ENCODE results near the gene COQ4. TPM values are rescaled to one million over a fixed set of nuclear protein-coding genes. Genes with fewer than 3 reads are reported as not detected.
"Not testable (repeated sequence)": the region's sequence is repeated elsewhere in the genome, so short reads cannot be mapped to it uniquely, and the experiment has no call there.

The COQ4 gene
- total RNA-seq, 1 experiment from 2014 or later = 45.8 TPM

DNA sequence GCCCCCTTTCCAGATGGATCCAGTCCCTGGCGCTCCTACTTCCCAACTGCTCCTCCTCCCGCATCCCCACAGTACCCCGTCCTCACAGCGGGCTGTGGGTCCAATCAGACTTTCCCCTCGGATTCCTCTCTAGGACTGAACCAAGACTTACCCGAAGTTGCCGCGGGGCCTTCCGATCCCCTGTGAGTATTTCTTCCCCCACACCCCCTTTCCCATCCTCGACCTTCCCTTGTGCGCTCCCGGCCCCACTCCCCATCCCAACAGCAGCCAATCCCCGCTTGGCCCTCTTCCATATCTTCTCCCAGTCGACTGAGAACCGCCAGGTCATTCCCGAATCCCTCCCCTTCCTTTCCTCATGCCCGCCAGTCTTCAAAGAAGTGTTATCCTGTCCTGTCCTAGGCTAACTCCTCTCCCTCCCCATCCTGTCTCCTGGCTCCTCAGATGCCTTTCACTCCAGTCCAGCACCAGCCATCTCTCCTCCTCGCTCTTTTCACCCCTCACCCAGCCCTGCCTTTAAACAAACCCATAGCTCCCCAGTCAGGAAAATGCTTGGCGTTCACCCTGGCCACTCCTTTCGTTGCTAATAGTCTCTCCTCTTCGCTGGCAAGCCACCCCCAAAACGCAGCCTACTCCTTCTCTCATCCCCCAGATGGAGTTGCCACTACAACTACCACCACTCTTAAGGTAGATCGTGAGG is 45.9 kb upstream of the COQ4 start:
- RAD21 ChIA-PET (ENCODE audit: low non-redundant PET in 1 of 2, low total read pairs in 2 of 2, uncharacterized antibody in 2 of 2, unreplicated experiment in 2 of 2) = interaction anchor here in 1 of 2 experiments (0.9 kb wide), 1 partner anchor 18 kb away, joined by 3 read pairs; no protein-coding TSS in a partner anchor
- no peaks in the 10 kb centered on the region for H3K9me2 ChIP-seq (ENCODE audit: insufficient read depth)
- no peaks in the 10 kb centered on the region for H4K20me1 ChIP-seq (ENCODE audit: insufficient read depth)
- peak overlapping the region; percentile 93 for H3K4me2 ChIP-seq (ENCODE audit: low read length)
- TF ChIP-seq EGR1 (IDR thresholded peaks at IDR 0.05; ENCODE audit: low read depth) (no peak), FOSL1 (IDR thresholded peaks at IDR 0.05; ENCODE audit: low read depth) (no peak)
- TF ChIP-seq, protein P1, sequence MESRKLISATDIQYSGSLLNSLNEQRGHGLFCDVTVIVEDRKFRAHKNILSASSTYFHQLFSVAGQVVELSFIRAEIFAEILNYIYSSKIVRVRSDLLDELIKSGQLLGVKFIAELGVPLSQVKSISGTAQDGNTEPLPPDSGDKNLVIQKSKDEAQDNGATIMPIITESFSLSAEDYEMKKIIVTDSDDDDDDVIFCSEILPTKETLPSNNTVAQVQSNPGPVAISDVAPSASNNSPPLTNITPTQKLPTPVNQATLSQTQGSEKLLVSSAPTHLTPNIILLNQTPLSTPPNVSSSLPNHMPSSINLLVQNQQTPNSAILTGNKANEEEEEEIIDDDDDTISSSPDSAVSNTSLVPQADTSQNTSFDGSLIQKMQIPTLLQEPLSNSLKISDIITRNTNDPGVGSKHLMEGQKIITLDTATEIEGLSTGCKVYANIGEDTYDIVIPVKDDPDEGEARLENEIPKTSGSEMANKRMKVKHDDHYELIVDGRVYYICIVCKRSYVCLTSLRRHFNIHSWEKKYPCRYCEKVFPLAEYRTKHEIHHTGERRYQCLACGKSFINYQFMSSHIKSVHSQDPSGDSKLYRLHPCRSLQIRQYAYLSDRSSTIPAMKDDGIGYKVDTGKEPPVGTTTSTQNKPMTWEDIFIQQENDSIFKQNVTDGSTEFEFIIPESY (IDR thresholded peaks at IDR 0.05; ENCODE audit: extremely low read depth, insufficient replicate concordance, low read length) = no peak
- H3K9me3 ChIP-seq (ENCODE audit: control insufficient read depth in 1 of 2, insufficient read depth in 1 of 2, low read depth in 1 of 2, low read length in 2 of 2) = no peaks in the 10 kb centered on the region
- CTCF ChIA-PET = interaction anchor here (0.9 to 1.0 kb wide), 2 partner anchors 8 to 19 kb away, joined by 3 read pairs; no protein-coding TSS in a partner anchor
- DNase-seq (ENCODE audit: low read depth, low spot score) = no peak
- peaks cover 11 to 25% of the 10 kb centered on the region in 2 experiments for H3K4me1 ChIP-seq (ENCODE audit: control insufficient read depth in 1 of 2, insufficient read depth in 2 of 2, low read length in 2 of 2)
- H2AFZ ChIP-seq (ENCODE audit: low read depth, low read length, poor library complexity, severe bottlenecking) = no peak overlapping the region
- POLR2A ChIA-PET = interaction anchor here (1.0 to 1.1 kb wide), 2 partner anchors 10 to 85 kb away, joined by 3 read pairs; no protein-coding TSS in a partner anchor
- no peaks in the 10 kb centered on the region for H3K27me3 ChIP-seq (ENCODE audit: insufficient read depth, low read length)
- H3K79me2 ChIP-seq (ENCODE audit: insufficient read depth, low read length) = peaks cover 21% of the 10 kb centered on the region
- H3K4me3 ChIP-seq (replicated peaks in 1 of 2; ENCODE audit: low read depth in 1 of 2, low read length in 2 of 2) = peak overlapping the region; percentile 91 to 99
- H3K36me3 ChIP-seq (ENCODE audit: control insufficient read depth in 1 of 2, insufficient read depth in 2 of 2, low read length in 2 of 2) = peaks cover 7 to 8% of the 10 kb centered on the region in 2 experiments; a peak in 2 of 4 replicates
- intact Hi-C loops (cut with micrococcal nuclease) = no loop called here
- H3K9ac ChIP-seq (ENCODE audit: low read length) = peak overlapping the region; percentile 88
- ATAC-seq = peak; percentile 13
- TSS peak; percentile 69 for BruUV-seq (replicated peaks)
- H3K27ac ChIP-seq (ENCODE audit: low read depth, low read length) = peak overlapping the region; percentile 73

DNA sequence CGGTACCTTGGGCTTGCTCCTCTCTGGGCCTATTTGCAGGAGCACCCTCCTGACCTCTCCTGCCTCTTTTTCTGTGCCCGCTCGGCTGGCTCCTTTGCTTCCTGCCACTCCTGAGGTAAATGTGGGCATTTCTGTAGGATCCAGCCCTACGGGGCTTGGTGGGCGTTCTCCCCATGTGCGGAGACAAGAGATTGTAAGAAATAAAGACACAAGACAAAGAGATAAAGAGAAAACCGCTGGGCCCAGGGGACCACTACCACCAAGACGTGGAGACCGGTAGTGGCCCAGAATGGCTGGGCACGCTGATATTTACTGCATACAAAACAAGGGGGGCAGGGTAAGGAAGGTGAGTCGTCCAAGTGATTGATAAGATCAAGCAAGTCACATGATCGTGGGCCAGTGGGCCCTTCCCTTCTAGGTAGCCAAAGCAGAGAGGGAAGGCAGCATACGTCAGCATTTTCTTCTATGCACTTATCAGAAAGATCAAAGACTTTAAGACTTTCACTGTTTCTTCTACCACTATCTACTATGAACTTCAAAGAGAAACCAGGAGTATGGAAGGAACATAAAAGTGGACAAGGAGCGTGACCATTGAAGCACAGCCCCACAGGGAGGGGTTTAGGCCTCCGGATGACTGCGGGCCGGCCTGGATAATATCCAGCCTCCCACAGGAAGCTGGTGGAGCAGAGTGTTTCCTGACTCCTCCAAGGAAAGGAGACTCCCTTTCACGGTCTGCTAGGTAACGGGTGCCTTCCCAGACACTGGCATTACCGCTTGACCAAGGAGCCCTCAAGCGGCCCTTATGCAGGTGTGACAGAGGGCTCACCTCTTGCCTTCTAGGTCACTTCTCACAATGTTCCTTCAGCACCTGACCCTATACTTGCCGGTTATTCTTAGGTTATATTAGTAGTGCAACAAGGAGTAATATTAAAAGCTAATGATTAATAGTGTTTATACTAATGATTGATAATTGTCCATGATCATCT is 43.3 kb upstream of the COQ4 start:
- H3K9ac ChIP-seq (ENCODE audit: low read length); BruUV-seq (replicated peaks); H3K36me3 ChIP-seq (ENCODE audit: control insufficient read depth in 1 of 2, insufficient read depth in 2 of 2, low read length in 2 of 2); H3K4me3 ChIP-seq (replicated peaks in 1 of 2; ENCODE audit: low read depth in 1 of 2, low read length in 2 of 2); CTCF ChIA-PET; ATAC-seq; H3K27ac ChIP-seq (ENCODE audit: low read depth, low read length); POLR2A ChIA-PET; H3K9me3 ChIP-seq (ENCODE audit: control insufficient read depth in 1 of 2, insufficient read depth in 1 of 2, low read depth in 1 of 2, low read length in 2 of 2); DNase-seq (ENCODE audit: low read depth, low spot score); intact Hi-C loops (cut with micrococcal nuclease); H2AFZ ChIP-seq (ENCODE audit: low read depth, low read length, poor library complexity, severe bottlenecking); H4K20me1 ChIP-seq (ENCODE audit: insufficient read depth); H3K9me2 ChIP-seq (ENCODE audit: insufficient read depth); H3K4me2 ChIP-seq (ENCODE audit: low read length); H3K27me3 ChIP-seq (ENCODE audit: insufficient read depth, low read length); RAD21 ChIA-PET (ENCODE audit: low non-redundant PET in 1 of 2, low total read pairs in 2 of 2, uncharacterized antibody in 2 of 2, unreplicated experiment in 2 of 2): not testable (repeated sequence)
- H3K79me2 ChIP-seq (ENCODE audit: insufficient read depth, low read length) = peaks cover 16% of the 10 kb centered on the region
- peaks cover 4 to 14% of the 10 kb centered on the region in 2 experiments; a peak in 3 of 4 replicates for H3K4me1 ChIP-seq (ENCODE audit: control insufficient read depth in 1 of 2, insufficient read depth in 2 of 2, low read length in 2 of 2)

Measured in HCT116 (cell line).